ENCODE measurements around the gene ADPRM.

ADPRM gene

GRCh38 chr17:10743316-10744009 is 46.1 kb downstream of the ADPRM start:
- Histone ChIP-seq H3K4me2 (ENCODE audit: low read length) (no peak overlapping the region), H3K9me3 (replicated peaks; ENCODE audit: low read length) (no peaks in the 10 kb centered on the region), H3K9ac (ENCODE audit: low read depth, low read length) (no peak overlapping the region), H3K4me1 (ENCODE audit: control insufficient read depth, insufficient read depth, low read length) (no peaks in the 10 kb centered on the region), H3K27me3 (ENCODE audit: control insufficient read depth, insufficient read depth, low read length) (peaks cover 15% of the 10 kb centered on the region), H3K4me3 (ENCODE audit: low read length) (no peak overlapping the region), H3K36me3 (ENCODE audit: insufficient read depth, low read length) (no peaks in the 10 kb centered on the region)

- Histone ChIP-seq H3K9ac (ENCODE audit: low read depth, low read length) (no peak overlapping the region), H3K4me3 (ENCODE audit: low read length) (no peak overlapping the region), H3K4me1 (ENCODE audit: control insufficient read depth, insufficient read depth, low read length) (no peaks in the 10 kb centered on the region), H3K9me3 (replicated peaks; ENCODE audit: low read length) (no peaks in the 10 kb centered on the region), H3K27me3 (ENCODE audit: control insufficient read depth, insufficient read depth, low read length) (peaks cover 15% of the 10 kb centered on the region), H3K36me3 (ENCODE audit: insufficient read depth, low read length) (no peaks in the 10 kb centered on the region), H3K4me2 (ENCODE audit: low read length) (no peak overlapping the region)
These were observed 47.2 kb downstream of the ADPRM start for GRCh38 chr17:10744501-10745000.

GRCh38 chr17:10745231-10745630 is 47.8 kb downstream of the ADPRM start:
- no peaks in the 10 kb centered on the region for H3K36me3 ChIP-seq (ENCODE audit: insufficient read depth, low read length)
- peak overlapping the region; percentile 1 for H3K4me2 ChIP-seq (ENCODE audit: low read length)
- no peak overlapping the region for H3K9ac ChIP-seq (ENCODE audit: low read depth, low read length)
- H3K4me1 ChIP-seq (ENCODE audit: control insufficient read depth, insufficient read depth, low read length), result no peaks in the 10 kb centered on the region
- no peaks in the 10 kb centered on the region for H3K9me3 ChIP-seq (replicated peaks; ENCODE audit: low read length)
- H3K27me3 ChIP-seq (ENCODE audit: control insufficient read depth, insufficient read depth, low read length), result peaks cover 15% of the 10 kb centered on the region
- no peak overlapping the region for H3K4me3 ChIP-seq (ENCODE audit: low read length)

GRCh38 chr17:10748531-10749181 is 51.3 kb downstream of the ADPRM start:
- Histone ChIP-seq H3K4me2 (ENCODE audit: low read length) (no peak overlapping the region), H3K9me3 (replicated peaks; ENCODE audit: low read length) (no peaks in the 10 kb centered on the region), H3K4me1 (ENCODE audit: control insufficient read depth, insufficient read depth, low read length) (no peaks in the 10 kb centered on the region), H3K9ac (ENCODE audit: low read depth, low read length) (no peak overlapping the region), H3K4me3 (ENCODE audit: low read length) (no peak overlapping the region), H3K27me3 (ENCODE audit: control insufficient read depth, insufficient read depth, low read length) (peaks cover 7% of the 10 kb centered on the region), H3K36me3 (ENCODE audit: insufficient read depth, low read length) (no peaks in the 10 kb centered on the region)

- H3K4me2 ChIP-seq (ENCODE audit: low read length), result no peak overlapping the region
- no peak overlapping the region for H3K9ac ChIP-seq (ENCODE audit: low read depth, low read length)
- H3K9me3 ChIP-seq (replicated peaks; ENCODE audit: low read length), result no peaks in the 10 kb centered on the region
- H3K4me3 ChIP-seq (ENCODE audit: low read length), result no peak overlapping the region
- no peaks in the 10 kb centered on the region for H3K36me3 ChIP-seq (ENCODE audit: insufficient read depth, low read length)
- peaks cover 7% of the 10 kb centered on the region for H3K27me3 ChIP-seq (ENCODE audit: control insufficient read depth, insufficient read depth, low read length)
- no peaks in the 10 kb centered on the region for H3K4me1 ChIP-seq (ENCODE audit: control insufficient read depth, insufficient read depth, low read length)
These were observed 52.8 kb downstream of the ADPRM start for GRCh38 chr17:10750210-10750609.

- Histone ChIP-seq H3K27me3 (ENCODE audit: control insufficient read depth, insufficient read depth, low read length) (peaks cover 7% of the 10 kb centered on the region), H3K4me2 (ENCODE audit: low read length) (no peak overlapping the region), H3K9me3 (replicated peaks; ENCODE audit: low read length) (no peaks in the 10 kb centered on the region), H3K4me1 (ENCODE audit: control insufficient read depth, insufficient read depth, low read length) (no peaks in the 10 kb centered on the region), H3K36me3 (ENCODE audit: insufficient read depth, low read length) (no peaks in the 10 kb centered on the region), H3K4me3 (ENCODE audit: low read length) (no peak overlapping the region), H3K9ac (ENCODE audit: low read depth, low read length) (no peak overlapping the region)
These were observed 54.2 kb downstream of the ADPRM start for GRCh38 chr17:10751563-10751962.

GRCh38 chr17:10752696-10753095 is 55.3 kb downstream of the ADPRM start:
- Histone ChIP-seq H3K4me1 (ENCODE audit: control insufficient read depth, insufficient read depth, low read length) (no peaks in the 10 kb centered on the region), H3K36me3 (ENCODE audit: insufficient read depth, low read length) (no peaks in the 10 kb centered on the region), H3K9ac (ENCODE audit: low read depth, low read length) (no peak overlapping the region), H3K4me2 (ENCODE audit: low read length) (no peak overlapping the region), H3K9me3 (replicated peaks; ENCODE audit: low read length) (no peaks in the 10 kb centered on the region), H3K4me3 (ENCODE audit: low read length) (no peak overlapping the region), H3K27me3 (ENCODE audit: control insufficient read depth, insufficient read depth, low read length) (peaks cover 7% of the 10 kb centered on the region)

- no peaks in the 10 kb centered on the region for H3K27me3 ChIP-seq (ENCODE audit: control insufficient read depth, insufficient read depth, low read length)
- no peaks in the 10 kb centered on the region for H3K9me3 ChIP-seq (replicated peaks; ENCODE audit: low read length)
- no peak overlapping the region for H3K4me2 ChIP-seq (ENCODE audit: low read length)
- H3K36me3 ChIP-seq (ENCODE audit: insufficient read depth, low read length), result no peaks in the 10 kb centered on the region
- H3K9ac ChIP-seq (ENCODE audit: low read depth, low read length), result no peak overlapping the region
- no peaks in the 10 kb centered on the region for H3K4me1 ChIP-seq (ENCODE audit: control insufficient read depth, insufficient read depth, low read length)
- H3K4me3 ChIP-seq (ENCODE audit: low read length), result no peak overlapping the region
These were observed 56.7 kb downstream of the ADPRM start for GRCh38 chr17:10754109-10754508.

- Histone ChIP-seq H3K4me3 (ENCODE audit: low read length) (no peak overlapping the region), H3K27me3 (ENCODE audit: control insufficient read depth, insufficient read depth, low read length) (no peaks in the 10 kb centered on the region), H3K9me3 (replicated peaks; ENCODE audit: low read length) (no peaks in the 10 kb centered on the region), H3K9ac (ENCODE audit: low read depth, low read length) (no peak overlapping the region), H3K4me1 (ENCODE audit: control insufficient read depth, insufficient read depth, low read length) (no peaks in the 10 kb centered on the region), H3K36me3 (ENCODE audit: insufficient read depth, low read length) (no peaks in the 10 kb centered on the region), H3K4me2 (ENCODE audit: low read length) (no peak overlapping the region)
These were observed 57.6 kb downstream of the ADPRM start for GRCh38 chr17:10754861-10755591.

- Histone ChIP-seq H3K27me3 (ENCODE audit: control insufficient read depth, insufficient read depth, low read length) (no peaks in the 10 kb centered on the region), H3K4me3 (ENCODE audit: low read length) (no peak overlapping the region), H3K9ac (ENCODE audit: low read depth, low read length) (no peak overlapping the region), H3K9me3 (replicated peaks; ENCODE audit: low read length) (no peaks in the 10 kb centered on the region), H3K4me1 (ENCODE audit: control insufficient read depth, insufficient read depth, low read length) (no peaks in the 10 kb centered on the region), H3K36me3 (ENCODE audit: insufficient read depth, low read length) (no peaks in the 10 kb centered on the region), H3K4me2 (ENCODE audit: low read length) (no peak overlapping the region)
These were observed 58.3 kb downstream of the ADPRM start for GRCh38 chr17:10755592-10756127.

- Histone ChIP-seq H3K4me2 (ENCODE audit: low read length) (no peak overlapping the region), H3K9me3 (replicated peaks; ENCODE audit: low read length) (no peaks in the 10 kb centered on the region), H3K4me3 (ENCODE audit: low read length) (no peak overlapping the region), H3K4me1 (ENCODE audit: control insufficient read depth, insufficient read depth, low read length) (no peaks in the 10 kb centered on the region), H3K27me3 (ENCODE audit: control insufficient read depth, insufficient read depth, low read length) (no peaks in the 10 kb centered on the region), H3K9ac (ENCODE audit: low read depth, low read length) (no peak overlapping the region), H3K36me3 (ENCODE audit: insufficient read depth, low read length) (no peaks in the 10 kb centered on the region)
These were observed 58.8 kb downstream of the ADPRM start for GRCh38 chr17:10756185-10756584.

Data from skeletal muscle satellite cell (primary cell).